Endothelial cell (in vitro differentiated cells): ENCODE results near the gene DIP2C. TPM values are rescaled to one million over a fixed set of nuclear protein-coding genes. Genes with fewer than 3 reads are reported as not detected.
"Not testable (repeated sequence)": the region's sequence is repeated elsewhere in the genome, so short reads cannot be mapped to it uniquely, and the experiment has no call there.

Source experiments
- DNase-seq: peaks from one replicate; pipeline ENCODE4 v3.0.0; 2021; ENCODE audit warnings: low spot score
- H3K27ac Mint-ChIP-seq: one replicate; pipeline ENCODE4 v1.8.0; 2021; ENCODE audit warnings: mixed read lengths, inconsistent platforms; ENCODE audit not compliant: unreplicated experiment
- H3K27me3 Mint-ChIP-seq: one replicate; pipeline ENCODE4 v1.8.0; 2021; ENCODE audit warnings: mild to moderate bottlenecking, moderate library complexity, mixed read lengths, inconsistent platforms; ENCODE audit not compliant: unreplicated experiment
- H3K36me3 Mint-ChIP-seq: one replicate; pipeline ENCODE4 v1.8.0; 2021; ENCODE audit warnings: mild to moderate bottlenecking, low read depth, mixed read lengths, inconsistent platforms; ENCODE audit not compliant: unreplicated experiment
- H3K4me1 Mint-ChIP-seq: one replicate; pipeline ENCODE4 v1.8.0; 2021; ENCODE audit warnings: mild to moderate bottlenecking, mixed read lengths, inconsistent platforms; ENCODE audit not compliant: unreplicated experiment
- H3K4me3 Mint-ChIP-seq: one replicate; pipeline ENCODE4 v1.8.0; 2021; ENCODE audit warnings: mild to moderate bottlenecking, mixed read lengths, inconsistent platforms; ENCODE audit not compliant: unreplicated experiment
- H3K9me3 Mint-ChIP-seq: one replicate; pipeline ENCODE4 v1.8.0; 2021; ENCODE audit warnings: mixed read lengths, inconsistent platforms; ENCODE audit not compliant: unreplicated experiment
- total RNA-seq: library from RNA; stranded (reverse); fragmentation: NEBNext Ultra II Directional; extraction: Animal tissue kit (Norgen Biotek cat#: 25700); gene quantifications from one replicate; pipeline ENCODE4 v1.2.1, GENCODE V29; 2021; ENCODE audit not compliant: unreplicated experiment
- TF ChIP-seq, protein P1 (sequence below): fragments of 200-600 bp; sonication (generic); IDR thresholded peaks from one replicate; pipeline ENCODE4 v1.5.0; 2021; ENCODE audit warnings: antibody characterized with exemption; ENCODE audit not compliant: unreplicated experiment

DIP2C gene
- total RNA-seq, 1 donor from 2014 or later = 13.1 TPM

DNA sequence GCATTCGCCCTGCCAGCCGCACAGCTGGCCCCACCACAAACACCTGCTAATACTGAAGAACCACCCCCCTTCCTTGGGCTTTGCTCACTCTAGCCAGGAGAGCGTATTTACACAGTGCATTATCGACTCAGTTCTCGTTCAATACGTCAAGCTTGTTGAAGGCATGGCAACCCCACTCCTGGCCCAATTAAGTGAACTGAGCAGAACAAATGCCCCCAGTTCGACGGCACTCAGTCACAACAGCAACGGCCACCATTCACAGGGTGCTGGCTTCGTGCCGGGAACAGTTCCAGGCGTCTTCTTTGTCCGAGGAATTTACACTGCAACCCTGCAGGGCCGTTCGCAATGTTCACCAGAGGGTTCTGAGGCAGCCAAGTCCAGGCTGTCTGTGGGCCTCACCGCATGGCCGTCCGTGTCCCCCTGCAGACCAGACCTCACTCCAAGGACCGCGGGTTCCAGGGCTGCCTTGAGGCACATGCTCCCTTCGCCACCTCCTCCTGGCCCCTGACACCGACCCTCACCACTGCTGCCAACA lies 175.3 kb downstream of the DIP2C start:
- H3K27ac Mint-ChIP-seq = no peak overlapping the region
- H3K4me1 Mint-ChIP-seq = peaks cover 21% of the 10 kb centered on the region
- no peak overlapping the region for H3K4me3 Mint-ChIP-seq
- no peaks in the 10 kb centered on the region for H3K36me3 Mint-ChIP-seq
- DNase-seq = no peak
- no peaks in the 10 kb centered on the region for H3K9me3 Mint-ChIP-seq
- H3K27me3 Mint-ChIP-seq = peaks cover 4% of the 10 kb centered on the region
- TF ChIP-seq, protein P1, sequence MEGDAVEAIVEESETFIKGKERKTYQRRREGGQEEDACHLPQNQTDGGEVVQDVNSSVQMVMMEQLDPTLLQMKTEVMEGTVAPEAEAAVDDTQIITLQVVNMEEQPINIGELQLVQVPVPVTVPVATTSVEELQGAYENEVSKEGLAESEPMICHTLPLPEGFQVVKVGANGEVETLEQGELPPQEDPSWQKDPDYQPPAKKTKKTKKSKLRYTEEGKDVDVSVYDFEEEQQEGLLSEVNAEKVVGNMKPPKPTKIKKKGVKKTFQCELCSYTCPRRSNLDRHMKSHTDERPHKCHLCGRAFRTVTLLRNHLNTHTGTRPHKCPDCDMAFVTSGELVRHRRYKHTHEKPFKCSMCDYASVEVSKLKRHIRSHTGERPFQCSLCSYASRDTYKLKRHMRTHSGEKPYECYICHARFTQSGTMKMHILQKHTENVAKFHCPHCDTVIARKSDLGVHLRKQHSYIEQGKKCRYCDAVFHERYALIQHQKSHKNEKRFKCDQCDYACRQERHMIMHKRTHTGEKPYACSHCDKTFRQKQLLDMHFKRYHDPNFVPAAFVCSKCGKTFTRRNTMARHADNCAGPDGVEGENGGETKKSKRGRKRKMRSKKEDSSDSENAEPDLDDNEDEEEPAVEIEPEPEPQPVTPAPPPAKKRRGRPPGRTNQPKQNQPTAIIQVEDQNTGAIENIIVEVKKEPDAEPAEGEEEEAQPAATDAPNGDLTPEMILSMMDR = no peak

DNA sequence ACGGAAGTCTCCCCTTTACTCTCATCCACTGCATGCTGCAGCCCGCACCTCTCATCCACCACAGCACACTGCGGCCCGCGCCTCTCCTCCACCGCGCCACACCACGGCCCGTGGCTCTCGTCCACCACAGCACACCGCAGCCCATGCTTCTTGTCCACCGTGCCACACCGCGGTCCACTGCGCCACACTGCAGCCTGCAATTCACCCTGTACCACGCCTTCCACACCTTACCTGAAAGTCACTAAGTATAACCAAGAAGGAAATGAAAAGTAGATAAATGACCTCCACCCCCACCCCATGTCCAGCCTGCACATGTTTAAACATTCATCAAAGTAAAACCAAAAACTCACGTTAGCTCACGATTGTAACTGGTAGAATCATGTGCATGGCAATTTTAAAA lies 176.1 kb downstream of the DIP2C start:
- TF ChIP-seq, protein P1 = no peak
- no peak for DNase-seq
- no peak overlapping the region for H3K4me3 Mint-ChIP-seq
- H3K4me1 Mint-ChIP-seq = peaks cover 21% of the 10 kb centered on the region
- H3K36me3 Mint-ChIP-seq = peaks cover 2% of the 10 kb centered on the region
- H3K9me3 Mint-ChIP-seq = no peaks in the 10 kb centered on the region
- no peak overlapping the region for H3K27ac Mint-ChIP-seq
- H3K27me3 Mint-ChIP-seq = peaks cover 4% of the 10 kb centered on the region

DNA sequence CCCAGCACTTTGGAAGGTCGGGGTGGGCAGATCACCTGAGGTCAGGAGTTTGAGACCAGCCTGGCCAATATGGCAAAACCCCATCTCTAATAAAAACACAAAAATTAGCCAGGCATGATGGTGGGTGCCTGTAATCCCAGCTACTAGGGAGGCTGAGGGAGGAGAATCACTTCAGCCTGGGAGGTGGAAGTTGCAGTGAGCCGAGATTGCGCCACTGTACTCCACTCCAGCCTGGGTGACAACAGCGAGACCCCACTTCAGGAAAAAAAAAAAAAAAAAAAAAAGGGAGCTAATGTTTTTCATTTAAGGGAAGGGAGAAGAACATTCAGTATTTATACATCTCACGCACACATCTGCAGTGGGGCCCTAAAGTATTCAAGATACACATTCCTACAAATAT lies 176.8 kb downstream of the DIP2C start:
- not testable (repeated sequence) for H3K4me3 Mint-ChIP-seq, H3K27ac Mint-ChIP-seq, DNase-seq, H3K36me3 Mint-ChIP-seq, H3K9me3 Mint-ChIP-seq, H3K27me3 Mint-ChIP-seq
- peaks cover 21% of the 10 kb centered on the region for H3K4me1 Mint-ChIP-seq

DNA sequence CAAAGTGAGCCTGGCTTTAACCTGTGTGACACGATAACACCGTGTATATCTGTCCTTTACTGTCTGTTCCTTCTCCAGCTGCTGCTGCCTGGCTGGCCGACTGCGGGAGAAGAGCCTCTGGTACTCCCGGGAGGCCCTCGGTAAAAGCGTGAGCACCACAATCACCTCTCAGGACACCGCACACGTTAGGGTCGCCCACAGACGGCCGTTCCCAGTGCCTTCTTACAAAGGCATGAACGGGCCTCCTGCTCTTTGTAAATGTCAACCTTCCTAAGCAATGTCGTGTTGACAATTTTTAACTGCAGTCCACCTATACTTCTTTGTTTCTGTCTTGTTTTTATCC lies 177.6 kb downstream of the DIP2C start:
- H3K36me3 Mint-ChIP-seq = peaks cover 7% of the 10 kb centered on the region
- peaks cover 3% of the 10 kb centered on the region for H3K27me3 Mint-ChIP-seq
- peaks cover 15% of the 10 kb centered on the region for H3K4me1 Mint-ChIP-seq
- no peak for DNase-seq
- H3K4me3 Mint-ChIP-seq = no peak overlapping the region
- peak overlapping the region; percentile 88 for H3K27ac Mint-ChIP-seq
- TF ChIP-seq, protein P1 = no peak
- no peaks in the 10 kb centered on the region for H3K9me3 Mint-ChIP-seq

DNA sequence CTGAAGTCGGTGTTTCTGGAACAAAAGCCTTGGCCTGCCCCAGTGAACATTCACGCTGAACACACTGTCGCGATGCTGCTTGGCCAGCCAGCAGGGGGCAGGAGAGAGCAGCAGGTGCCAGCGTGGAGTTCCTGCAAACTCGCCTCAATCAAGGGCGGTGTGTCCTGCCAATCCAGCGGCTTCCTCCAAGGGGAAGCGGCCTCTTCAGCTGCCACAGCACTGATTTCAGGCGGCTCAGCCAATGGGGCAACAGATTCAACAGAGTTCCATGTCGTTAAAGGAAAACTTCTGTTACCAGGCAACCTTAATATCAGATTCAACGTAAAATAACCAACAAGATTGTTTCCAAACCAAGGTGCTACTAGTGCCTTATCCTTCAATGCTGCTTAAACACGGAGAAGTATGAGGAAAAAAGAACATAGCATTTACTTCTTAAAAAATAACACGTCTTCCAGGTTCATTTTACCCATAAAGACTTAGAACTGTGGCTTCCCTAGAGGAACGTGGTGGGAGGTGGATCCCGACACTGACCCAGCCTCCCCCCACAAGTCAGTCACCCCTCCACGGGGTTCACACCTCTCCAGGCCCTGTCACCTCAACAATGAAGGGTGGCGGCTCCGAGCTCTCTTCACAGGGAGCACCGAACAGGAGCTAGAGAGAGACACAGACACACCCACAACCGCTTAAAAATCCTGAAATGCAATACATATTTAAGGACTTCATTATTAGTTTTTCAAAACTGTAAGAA lies 178.2 kb downstream of the DIP2C start:
- Mint-ChIP-seq H3K4me1 (peaks cover 15% of the 10 kb centered on the region), H3K27ac (peak overlapping the region; percentile 88), H3K36me3 (peaks cover 7% of the 10 kb centered on the region), H3K27me3 (peaks cover 3% of the 10 kb centered on the region), H3K4me3 (no peak overlapping the region), H3K9me3 (no peaks in the 10 kb centered on the region)
- DNase-seq = peak; percentile 99
- TF ChIP-seq, protein P1 = peak; percentile 98
